ENCODE data around the gene HS6ST3.
"Not testable (repeated sequence)": the region's sequence is repeated elsewhere in the genome, so short reads cannot be mapped to it uniquely, and the experiment has no call there.

The HS6ST3 gene

GRCh38 chr13:96503481-96503880 lies 413.6 kb downstream of the HS6ST3 start:
- no peak for TF ChIP-seq CTCF (IDR thresholded peaks at IDR 0.05; ENCODE audit: control insufficient read depth, extremely low read depth, insufficient read depth)
- H3K4me3 ChIP-seq (ENCODE audit: low read depth, low read length), result no peak overlapping the region
- no peak for DNase-seq (ENCODE audit: low read depth)

- no peak for DNase-seq (ENCODE audit: low read depth)
- no peak for TF ChIP-seq CTCF (IDR thresholded peaks at IDR 0.05; ENCODE audit: control insufficient read depth, extremely low read depth, insufficient read depth)
- no peak overlapping the region for H3K4me3 ChIP-seq (ENCODE audit: low read depth, low read length)
Observed at GRCh38 chr13:96511587-96511986, 421.7 kb downstream of the HS6ST3 start.

- DNase-seq (ENCODE audit: low read depth), result no peak
- no peak overlapping the region for H3K4me3 ChIP-seq (ENCODE audit: low read depth, low read length)
- TF ChIP-seq CTCF (IDR thresholded peaks at IDR 0.05; ENCODE audit: control insufficient read depth, extremely low read depth, insufficient read depth), result no peak
Observed at GRCh38 chr13:96519380-96519779, 429.5 kb downstream of the HS6ST3 start.

- not testable (repeated sequence) for H3K4me3 ChIP-seq (ENCODE audit: low read depth, low read length); DNase-seq (ENCODE audit: low read depth)
Observed at GRCh38 chr13:96524398-96525020, 434.6 kb downstream of the HS6ST3 start.

GRCh38 chr13:96525715-96526114 lies 435.8 kb downstream of the HS6ST3 start:
- TF ChIP-seq CTCF (IDR thresholded peaks at IDR 0.05; ENCODE audit: control insufficient read depth, extremely low read depth, insufficient read depth), result no peak
- DNase-seq (ENCODE audit: low read depth), result no peak
- H3K4me3 ChIP-seq (ENCODE audit: low read depth, low read length), result no peak overlapping the region

- no peak for DNase-seq (ENCODE audit: low read depth)
- no peak overlapping the region for H3K4me3 ChIP-seq (ENCODE audit: low read depth, low read length)
- no peak for TF ChIP-seq CTCF (IDR thresholded peaks at IDR 0.05; ENCODE audit: control insufficient read depth, extremely low read depth, insufficient read depth)
Observed at GRCh38 chr13:96527497-96527896, 437.6 kb downstream of the HS6ST3 start.

GRCh38 chr13:96532804-96533203 lies 442.9 kb downstream of the HS6ST3 start:
- TF ChIP-seq CTCF (IDR thresholded peaks at IDR 0.05; ENCODE audit: control insufficient read depth, extremely low read depth, insufficient read depth), result no peak
- no peak overlapping the region for H3K4me3 ChIP-seq (ENCODE audit: low read depth, low read length)
- no peak for DNase-seq (ENCODE audit: low read depth)
